ENCODE data around the gene DAO. TPM values are rescaled to one million over a fixed set of nuclear protein-coding genes. Genes with fewer than 3 reads are reported as not detected.
A peak's percentile ranks its signal among the peaks of the same experiment; 100 is the strongest.

The DAO gene
- total and polyA plus RNA-seq, 2 of the 4 experiments (the other 2 are of a cell fraction) = not detected

DNA sequence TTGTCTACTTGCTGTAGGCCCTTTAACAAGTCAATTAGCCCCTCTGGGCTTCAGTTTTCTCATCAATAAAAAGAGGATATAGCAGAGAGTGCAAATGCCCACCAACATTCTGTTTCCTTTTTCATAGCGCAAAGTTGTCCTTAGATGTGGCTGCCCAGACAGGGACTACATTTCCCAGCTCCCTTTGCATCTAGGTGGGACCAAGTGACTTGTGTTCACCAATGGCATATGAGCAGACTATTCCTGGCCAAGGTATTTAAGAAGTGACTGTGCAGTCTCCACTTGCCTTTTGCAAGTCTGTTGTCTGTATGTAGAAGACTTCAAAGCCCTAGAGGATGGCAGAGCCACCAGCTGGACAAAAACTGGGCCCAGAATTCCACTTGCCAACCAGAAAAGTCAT lies 59.7 kb downstream of the DAO start:
- in situ Hi-C loops (cut with MboI; ENCODE audit: low sequenced_read_pairs) (loop anchor here (10.0 kb wide), 1 partner anchor 295 kb away; no protein-coding TSS in a partner anchor), intact Hi-C loops (cut with micrococcal nuclease) (no loop called here), dilution Hi-C loops (cut with HindIII; ENCODE audit: low sequenced_read_pairs, unreplicated experiment) (no loop called here)
- Histone ChIP-seq H2BK120ac (ENCODE audit: low read depth, low read length) (no peak overlapping the region), H4K5ac (ENCODE audit: low read depth, low read length) (no peak overlapping the region), H3K23ac (ENCODE audit: low read depth, low read length) (no peak overlapping the region), H2BK5ac (ENCODE audit: low read depth, low read length, poor library complexity, severe bottlenecking) (no peak overlapping the region), H3K27ac (ENCODE audit: insufficient read depth, low read length) (no peak overlapping the region), H4K91ac (ENCODE audit: insufficient read depth, low read depth, low read length) (no peak overlapping the region), H4K8ac (ENCODE audit: low read depth in 2 of 2, low read length in 2 of 2) (no peak overlapping the region), H3K4ac (ENCODE audit: low read depth, low read length) (no peak overlapping the region), H2AFZ (replicated peaks; ENCODE audit: low read length, poor library complexity) (no peak overlapping the region), H2BK15ac (ENCODE audit: low read depth, low read length) (no peak overlapping the region), H3K79me1 (ENCODE audit: low read depth in 1 of 2, low read length in 2 of 2) (no peaks in the 10 kb centered on the region), H2BK20ac (ENCODE audit: low read depth, low read length) (no peak overlapping the region), H2AK5ac (ENCODE audit: low read depth, low read length) (no peak overlapping the region), H3K4me3 (ENCODE audit: insufficient read depth, low read depth, low read length) (no peak overlapping the region), H3K18ac (ENCODE audit: low read depth, low read length) (no peak overlapping the region), H3K9me1 (ENCODE audit: insufficient read depth, low read length) (no peaks in the 10 kb centered on the region), H3K14ac (replicated peaks; ENCODE audit: low read depth, low read length) (no peak overlapping the region), H4K20me1 (ENCODE audit: insufficient read depth, low read length) (no peaks in the 10 kb centered on the region), H3K9me3 (ENCODE audit: control insufficient read depth, insufficient read depth, low read length) (no peaks in the 10 kb centered on the region), H3K56ac (ENCODE audit: extremely low read depth, insufficient read depth, low read length) (no peak overlapping the region), H2AK9ac (replicated peaks; ENCODE audit: low read depth, low read length, poor library complexity) (no peak overlapping the region), H3K4me1 (ENCODE audit: control insufficient read depth, insufficient read depth, low read length) (no peaks in the 10 kb centered on the region), H3K36me3 (ENCODE audit: control insufficient read depth, insufficient read depth, low read length) (no peaks in the 10 kb centered on the region), H3K9ac (ENCODE audit: low read depth, low read length) (no peak overlapping the region), H3K4me2 (ENCODE audit: low read depth, low read length) (no peak overlapping the region), H3K27me3 (ENCODE audit: control insufficient read depth, insufficient read depth, low read length) (peaks cover 32% of the 10 kb centered on the region)
- TF ChIP-seq CHD1 (IDR thresholded peaks at IDR 0.05; ENCODE audit: low read depth, low read length) = no peak
- TF ChIP-seq, protein P1, sequence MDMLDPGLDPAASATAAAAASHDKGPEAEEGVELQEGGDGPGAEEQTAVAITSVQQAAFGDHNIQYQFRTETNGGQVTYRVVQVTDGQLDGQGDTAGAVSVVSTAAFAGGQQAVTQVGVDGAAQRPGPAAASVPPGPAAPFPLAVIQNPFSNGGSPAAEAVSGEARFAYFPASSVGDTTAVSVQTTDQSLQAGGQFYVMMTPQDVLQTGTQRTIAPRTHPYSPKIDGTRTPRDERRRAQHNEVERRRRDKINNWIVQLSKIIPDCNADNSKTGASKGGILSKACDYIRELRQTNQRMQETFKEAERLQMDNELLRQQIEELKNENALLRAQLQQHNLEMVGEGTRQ (IDR thresholded peaks at IDR 0.05; ENCODE audit: low read depth, low read length) = peak; percentile 51; the same call in 1 of the 2 replicates
- ATAC-seq (ENCODE audit: low read depth) = no peak
- BruUV-seq (replicated peaks) = no TSS peak
- no CpG with 5 or more reads among the region's 1 CpG for WGBS, 2 experiments (ENCODE audit: extremely low coverage in 2 of 2, insufficient read length in 1 of 2)
- ChIA-PET POLR2A (ENCODE audit: unreplicated experiment) (no interaction called here), CTCF (interaction anchor here (1.7 kb wide), 1 partner anchor 11 kb away, joined by 9 read pairs; no protein-coding TSS in a partner anchor)
- DNase-seq = peak; percentile 13

All from IMR-90 (cell line).